Body of pancreas (tissue), 4 donors: ENCODE measurements around the gene CELF3.

Experiments used
- POLR2A ChIP-seq, 3 donors: fragments of 450-650 bp; IDR thresholded peaks; one replicate each; pipeline ENCODE4 v1.6.1; 2016; ENCODE audit warnings: antibody characterized with exemption in 3 of 3, mild to moderate bottlenecking in 2 of 3
- TF ChIP-seq, protein P1 (sequence below), 7 experiments: fragments of 450-650 bp in 4 of 7; fragments of 200-600 bp in 3 of 7; sonication (generic) in 3 of 7; IDR thresholded peaks; one replicate each; pipeline ENCODE4 v1.5.1; 2016 to 2019; ENCODE audit warnings: antibody characterized with exemption in 7 of 7

DNA sequence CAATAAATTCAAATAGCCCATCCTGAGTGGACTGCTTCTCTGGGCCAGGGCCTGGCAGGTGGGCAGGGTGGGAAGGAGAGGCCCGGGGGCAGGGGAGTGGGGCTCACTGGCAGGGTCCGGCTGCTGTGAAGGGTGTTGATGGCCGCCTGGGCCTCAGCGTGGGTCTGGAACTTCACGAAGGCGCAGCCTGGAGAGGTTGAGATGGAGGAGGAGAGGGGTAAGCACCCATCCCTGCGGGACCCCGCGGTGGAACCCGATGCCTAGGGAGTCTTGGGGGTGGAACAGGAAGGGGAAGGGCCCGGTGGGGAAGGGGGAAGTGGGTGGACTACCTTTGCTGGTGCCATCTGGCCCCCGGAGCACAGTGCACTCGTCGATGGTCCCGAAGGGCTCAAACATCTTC, 7.7 kb downstream of the CELF3 start:
- no peak for TF ChIP-seq POLR2A (IDR thresholded peaks at IDR 0.05)
- TF ChIP-seq, protein P1, sequence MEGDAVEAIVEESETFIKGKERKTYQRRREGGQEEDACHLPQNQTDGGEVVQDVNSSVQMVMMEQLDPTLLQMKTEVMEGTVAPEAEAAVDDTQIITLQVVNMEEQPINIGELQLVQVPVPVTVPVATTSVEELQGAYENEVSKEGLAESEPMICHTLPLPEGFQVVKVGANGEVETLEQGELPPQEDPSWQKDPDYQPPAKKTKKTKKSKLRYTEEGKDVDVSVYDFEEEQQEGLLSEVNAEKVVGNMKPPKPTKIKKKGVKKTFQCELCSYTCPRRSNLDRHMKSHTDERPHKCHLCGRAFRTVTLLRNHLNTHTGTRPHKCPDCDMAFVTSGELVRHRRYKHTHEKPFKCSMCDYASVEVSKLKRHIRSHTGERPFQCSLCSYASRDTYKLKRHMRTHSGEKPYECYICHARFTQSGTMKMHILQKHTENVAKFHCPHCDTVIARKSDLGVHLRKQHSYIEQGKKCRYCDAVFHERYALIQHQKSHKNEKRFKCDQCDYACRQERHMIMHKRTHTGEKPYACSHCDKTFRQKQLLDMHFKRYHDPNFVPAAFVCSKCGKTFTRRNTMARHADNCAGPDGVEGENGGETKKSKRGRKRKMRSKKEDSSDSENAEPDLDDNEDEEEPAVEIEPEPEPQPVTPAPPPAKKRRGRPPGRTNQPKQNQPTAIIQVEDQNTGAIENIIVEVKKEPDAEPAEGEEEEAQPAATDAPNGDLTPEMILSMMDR (IDR thresholded peaks at IDR 0.05): no peak
